ENCODE data around the gene KIF21B.

Gene KIF21B

GRCh38 chr1:201059401-201059800 is 35.9 kb upstream of the KIF21B start:
- no peak overlapping the region for H3K27ac ChIP-seq
- TF ChIP-seq CTCF (conservative IDR thresholded peaks at IDR 0.05) (no peak), ZFX (IDR thresholded peaks at IDR 0.05) (no peak)

GRCh38 chr1:201054091-201054543 is 30.6 kb upstream of the KIF21B start:
- H3K27ac ChIP-seq: no peak overlapping the region
- TF ChIP-seq CTCF (conservative IDR thresholded peaks at IDR 0.05): no peak
- no peak for TF ChIP-seq ZFX (IDR thresholded peaks at IDR 0.05)

GRCh38 chr1:201053155-201053860 is 29.8 kb upstream of the KIF21B start:
- TF ChIP-seq ZFX (IDR thresholded peaks at IDR 0.05): no peak
- no peak; the same call in 1 of the 2 replicates for TF ChIP-seq CTCF (conservative IDR thresholded peaks at IDR 0.05)
- H3K27ac ChIP-seq: no peak overlapping the region

GRCh38 chr1:201051399-201051798 is 27.9 kb upstream of the KIF21B start:
- TF ChIP-seq CTCF (conservative IDR thresholded peaks at IDR 0.05) (no peak), ZFX (IDR thresholded peaks at IDR 0.05) (no peak)
- no peak overlapping the region for H3K27ac ChIP-seq

- H3K27ac ChIP-seq: no peak overlapping the region
- no peak for TF ChIP-seq ZFX (IDR thresholded peaks at IDR 0.05)
- TF ChIP-seq CTCF (conservative IDR thresholded peaks at IDR 0.05): no peak
Measured at GRCh38 chr1:201050515-201051277, 27.2 kb upstream of the KIF21B start.

- no peak overlapping the region for H3K27ac ChIP-seq
- TF ChIP-seq ZFX (IDR thresholded peaks at IDR 0.05): no peak
- TF ChIP-seq CTCF (conservative IDR thresholded peaks at IDR 0.05): no peak
Measured at GRCh38 chr1:201049248-201049831, 25.8 kb upstream of the KIF21B start.

GRCh38 chr1:201048521-201048920 is 25.0 kb upstream of the KIF21B start:
- H3K27ac ChIP-seq: no peak overlapping the region
- TF ChIP-seq CTCF (conservative IDR thresholded peaks at IDR 0.05) (no peak), ZFX (IDR thresholded peaks at IDR 0.05) (no peak)
